HCT116 (cell line): ENCODE measurements around the gene C12orf75. TPM values are rescaled to one million over a fixed set of nuclear protein-coding genes. Genes with fewer than 3 reads are reported as not detected.

Experiments used
- ATAC-seq: fragments of 200-7000 bp; cut with Tn5 transposase; 2 replicates; pipeline ENCODE4 v1.9.1; 2020; ENCODE audit warnings: mild to moderate bottlenecking, moderate library complexity
- BruUV-seq: library from RNA; stranded (reverse); fragments of 400-500 nt; replicated peaks from 2 replicates; lab custom pipeline; 2021; lab: Mats Ljungman, UMichigan
- CTCF ChIA-PET: fragments of 300-600 bp; sonication (Branson Sonifier 250); formaldehyde crosslinking; loops from one replicate; lab custom pipeline; 2021; ENCODE audit warnings: antibody characterized with exemption; lab: Charles Lee
- POLR2A ChIA-PET: fragments of 300-600, 350-600 bp; sonication (Branson Sonifier 250); formaldehyde crosslinking; loops from one replicate; lab custom pipeline; 2021; ENCODE audit warnings: antibody characterized with exemption; lab: Charles Lee
- RAD21 ChIA-PET, 2 experiments: fragments of 300-600 bp; sonication (Branson Sonifier 250); formaldehyde crosslinking; loops; one replicate each; lab custom pipeline; 2023; ENCODE audit warnings: low total read pairs in 2 of 2; ENCODE audit not compliant: uncharacterized antibody in 2 of 2, unreplicated experiment in 2 of 2, low non-redundant PET in 1 of 2; lab: Charles Lee
- DNase-seq: peaks from one replicate; pipeline ENCODE4 v3.0.0-alpha.2; 2010; ENCODE audit warnings: low read depth, low spot score
- H2AFZ ChIP-seq: fragments of 200-600 bp; shearing (Covaris generic), sonication (generic); 2 replicates; pipeline ENCODE4 v1.6.1; 2017; ENCODE audit warnings: low read depth, mixed run types, mixed read lengths, antibody characterized with exemption, low read length; ENCODE audit not compliant: poor library complexity, severe bottlenecking
- H3K27ac ChIP-seq: 2 replicates; pipeline ENCODE4 v1.5.1; 2012; ENCODE audit warnings: low read depth, low read length
- H3K27me3 ChIP-seq: fragments of 200-600 bp; sonication (generic); 2 replicates; pipeline ENCODE4 v1.6.1; 2016; ENCODE audit warnings: mixed run types, low read length, mixed read lengths; ENCODE audit not compliant: insufficient read depth
- H3K36me3 ChIP-seq, 2 experiments: fragments of 200-500 bp in 1 of 2; fragments of 200-600 bp in 1 of 2; sonication (Bioruptor generic) in 1 of 2; sonication (generic) in 1 of 2; 2 replicates each; pipeline versions ENCODE4 v1.5.1 to v1.6.1; 2014 to 2016; ENCODE audit warnings: low read length in 2 of 2, inconsistent platforms in 1 of 2, mixed read lengths in 1 of 2, mixed run types in 1 of 2; ENCODE audit not compliant: insufficient read depth in 2 of 2, control insufficient read depth in 1 of 2
- H3K4me1 ChIP-seq, 2 experiments: fragments of 200-600 bp in 1 of 2; sonication (generic) in 1 of 2; 2 replicates each; pipeline versions ENCODE4 v1.5.1 to v1.6.1; 2012 to 2017; ENCODE audit warnings: low read length in 2 of 2, inconsistent platforms in 1 of 2, mild to moderate bottlenecking in 1 of 2, mixed read lengths in 1 of 2, mixed run types in 1 of 2, moderate library complexity in 1 of 2; ENCODE audit not compliant: insufficient read depth in 2 of 2, control insufficient read depth in 1 of 2
- H3K4me2 ChIP-seq: fragments of 200-600 bp; sonication (generic); 2 replicates; pipeline ENCODE4 v1.6.1; 2017; ENCODE audit warnings: mixed run types, low read length, mixed read lengths
- H3K4me3 ChIP-seq, 2 experiments: fragments of 200-600 bp in 1 of 2; sonication (generic) in 1 of 2; replicated peaks in 1 of 2; 2 replicates each; pipeline ENCODE4 v1.5.1; 2011 to 2016; ENCODE audit warnings: low read length in 2 of 2, control low read depth in 1 of 2, low read depth in 1 of 2, mild to moderate bottlenecking in 1 of 2, mixed read lengths in 1 of 2, mixed run types in 1 of 2
- H3K79me2 ChIP-seq: fragments of 200-600 bp; sonication (generic); 2 replicates; pipeline ENCODE4 v1.6.1; 2017; ENCODE audit warnings: mild to moderate bottlenecking, mixed run types, low read length, moderate library complexity, mixed read lengths; ENCODE audit not compliant: insufficient read depth
- H3K9ac ChIP-seq: fragments of 200-600 bp; sonication (generic); 2 replicates; pipeline ENCODE4 v1.6.1; 2016; ENCODE audit warnings: low read length, mixed read lengths
- H3K9me2 ChIP-seq: fragments of 200-600 bp; sonication (generic), shearing (Covaris generic); 2 replicates; pipeline ENCODE4 v1.6.1; 2017; ENCODE audit warnings: mixed run types, mild to moderate bottlenecking, moderate library complexity; ENCODE audit not compliant: insufficient read depth
- H3K9me3 ChIP-seq, 2 experiments: fragments of 200-500 bp in 1 of 2; fragments of 200-600 bp in 1 of 2; sonication (Bioruptor generic) in 1 of 2; sonication (generic) in 1 of 2; 2 replicates each; pipeline ENCODE4 v1.6.1; 2014 to 2017; ENCODE audit warnings: low read length in 2 of 2, mixed read lengths in 2 of 2, inconsistent platforms in 1 of 2, low read depth in 1 of 2, mild to moderate bottlenecking in 1 of 2, mixed run types in 1 of 2, moderate library complexity in 1 of 2; ENCODE audit not compliant: control insufficient read depth in 1 of 2, insufficient read depth in 1 of 2
- H4K20me1 ChIP-seq: fragments of 200-600 bp; sonication (generic), shearing (Covaris generic); 2 replicates; pipeline ENCODE4 v1.6.1; 2017; ENCODE audit warnings: mixed run types, mild to moderate bottlenecking, moderate library complexity; ENCODE audit not compliant: insufficient read depth
- CBX3 ChIP-seq: IDR thresholded peaks from 2 replicates; pipeline ENCODE4 v1.6.1; 2012; ENCODE audit warnings: low read depth
- ELF1 ChIP-seq: IDR thresholded peaks from 2 replicates; pipeline ENCODE4 v1.6.1; 2012; ENCODE audit warnings: low read depth, borderline replicate concordance
- EZH2 ChIP-seq: fragments of 200-600 bp; sonication (generic); IDR thresholded peaks from 2 replicates; pipeline ENCODE4 v1.6.1; 2017; ENCODE audit warnings: antibody characterized with exemption, mixed run types
- FOSL1 ChIP-seq: IDR thresholded peaks from 2 replicates; pipeline ENCODE4 v1.6.1; 2012; ENCODE audit warnings: low read depth
- JUND ChIP-seq: IDR thresholded peaks from 2 replicates; pipeline ENCODE4 v1.6.1; 2012
- MAX ChIP-seq: IDR thresholded peaks from 2 replicates; pipeline ENCODE4 v1.6.1; 2012
- RAD21 ChIP-seq: IDR thresholded peaks from 2 replicates; pipeline ENCODE4 v1.6.1; 2012; ENCODE audit warnings: low read depth, mild to moderate bottlenecking
- SIN3A ChIP-seq: IDR thresholded peaks from 2 replicates; pipeline ENCODE4 v1.6.1; 2012; ENCODE audit warnings: low read depth
- SRF ChIP-seq: IDR thresholded peaks from 2 replicates; pipeline ENCODE4 v1.6.1; 2012; ENCODE audit warnings: low read depth
- TCF7L2 ChIP-seq: IDR thresholded peaks from 2 replicates; pipeline ENCODE4 v1.7.0; 2011; ENCODE audit warnings: borderline replicate concordance, inconsistent platforms; ENCODE audit not compliant: insufficient read depth, insufficient read length; ENCODE audit errors: extremely low read depth
- intact Hi-C: fragments of 100-400 bp; cut with micrococcal nuclease; formaldehyde crosslinking; loops from 2 replicates; pipeline ENCODE4 v1.10.0; 2022
- total RNA-seq: library from RNA; stranded (reverse); gene quantifications from one replicate; pipeline ENCODE4 v1.2.1, GENCODE V29; 2021; ENCODE audit not compliant: unreplicated experiment

The C12orf75 gene
- total RNA-seq, 1 experiment from 2014 or later: 81.0 TPM

GRCh38 chr12:105355752-105356151 lies 25.3 kb downstream of the C12orf75 start:
- Histone ChIP-seq H4K20me1 (no peaks in the 10 kb centered on the region), H3K79me2 (no peaks in the 10 kb centered on the region), H3K4me3 (no peak overlapping the region), H3K4me2 (peak overlapping the region; percentile 43), H3K9me3 (no peaks in the 10 kb centered on the region), H3K27ac (no peak overlapping the region), H3K9ac (no peak overlapping the region), H3K36me3 (no peaks in the 10 kb centered on the region), H2AFZ (no peak overlapping the region), H3K4me1 (peaks cover 20 to 40% of the 10 kb centered on the region in 2 experiments), H3K9me2 (no peaks in the 10 kb centered on the region), H3K27me3 (no peaks in the 10 kb centered on the region)
- DNase-seq (peak; percentile 18), ATAC-seq (peak; percentile 72)
- BruUV-seq: no TSS peak
- RAD21 ChIA-PET: no interaction called here
- POLR2A ChIA-PET: no interaction called here
- CTCF ChIA-PET: no interaction called here
- intact Hi-C loops: no loop called here
- TF ChIP-seq EZH2 (no peak), TCF7L2 (peak; percentile 67), MAX (no peak), JUND (0 out of 2 replicates have a peak, but pooled peaks have one; percentile 18), CBX3 (0 out of 2 replicates have a peak, but pooled peaks have one; percentile 37), ELF1 (no peak), SRF (no peak), SIN3A (no peak)

DNA sequence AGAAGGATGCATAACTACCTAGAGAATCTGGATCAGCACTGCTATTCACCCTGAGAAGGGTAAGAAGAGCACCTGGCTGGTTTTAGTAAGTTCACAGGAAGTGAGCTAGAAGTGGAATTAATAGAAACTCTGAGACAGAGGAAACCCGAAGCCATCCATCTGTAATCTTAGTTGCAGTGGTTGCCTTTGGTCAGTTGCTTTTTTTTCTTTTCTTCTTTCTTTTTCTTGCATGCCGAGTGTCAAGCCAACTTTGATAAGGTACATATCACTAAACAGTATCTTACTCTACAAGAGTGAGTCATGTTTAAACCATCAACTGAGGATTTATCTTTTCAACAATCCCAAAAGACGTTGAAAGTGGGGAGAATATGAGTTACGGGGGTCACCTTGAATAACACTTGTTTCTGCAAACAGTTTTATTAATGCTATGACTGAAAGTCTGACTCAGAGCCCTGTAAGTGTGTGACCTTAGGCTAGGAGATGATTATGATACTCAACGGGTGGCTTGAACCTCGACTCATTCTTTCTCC lies 26.7 kb downstream of the C12orf75 start:
- no peaks in the 10 kb centered on the region for H3K9me3 ChIP-seq
- ATAC-seq (peak; percentile 65), DNase-seq (no peak)
- intact Hi-C loops: no loop called here
- ChIA-PET RAD21 (no interaction called here), CTCF (no interaction called here), POLR2A (no interaction called here)
- TF ChIP-seq RAD21: no peak
- 0 out of 2 replicates have a peak, but pooled peaks have one; percentile 16 for TF ChIP-seq FOSL1
- no peak overlapping the region for H3K9ac ChIP-seq
- no peaks in the 10 kb centered on the region for H4K20me1 ChIP-seq
- H3K4me2 ChIP-seq: peak overlapping the region; percentile 51
- no peak overlapping the region for H2AFZ ChIP-seq
- no peaks in the 10 kb centered on the region for H3K27me3 ChIP-seq
- peaks cover 19 to 40% of the 10 kb centered on the region in 2 experiments for H3K4me1 ChIP-seq
- H3K4me3 ChIP-seq: peak overlapping the region in 1 of 2 experiments; percentile 19; a peak in 1 of 4 replicates
- no peaks in the 10 kb centered on the region for H3K36me3 ChIP-seq
- no TSS peak for BruUV-seq
- H3K9me2 ChIP-seq: no peaks in the 10 kb centered on the region
- H3K27ac ChIP-seq: 0 out of 2 replicates have a peak overlapping the region, but pooled peaks have one; percentile 4
- no peaks in the 10 kb centered on the region for H3K79me2 ChIP-seq
